Left ventricle myocardium superior (tissue), 1 donor: ENCODE data around the gene SOBP. TPM values are rescaled to one million over a fixed set of nuclear protein-coding genes. Genes with fewer than 3 reads are reported as not detected.
"Not testable (repeated sequence)": the region's sequence is repeated elsewhere in the genome, so short reads cannot be mapped to it uniquely, and the experiment has no call there.

ENCODE experiments used
- ATAC-seq: fragments of 200-7000 bp; cut with Tn5 transposase; one replicate; pipeline ENCODE4 v1.9.1; 2020; ENCODE audit warnings: mild to moderate bottlenecking, moderate library complexity
- DNase-seq: peaks from one replicate; pipeline ENCODE4 v3.0.0-alpha.2; 2020
- intact Hi-C: fragments of 100-400 bp; cut with micrococcal nuclease; formaldehyde crosslinking; loops from one replicate; pipeline ENCODE4 v1.11.0; 2022
- total RNA-seq: library from RNA; stranded (reverse); fragmentation: NEBNext Ultra II Directional; extraction: Animal tissue kit (Norgen Biotek cat#: 25700); gene quantifications from one replicate; pipeline ENCODE4 v1.2.1, GENCODE V29; 2021
- donor health status: DM: no; HTN: yes; CAD: no; lungs with severe emphysema.

Gene SOBP
- total RNA-seq, 1 donor from 2014 or later, result 15.3 TPM

GRCh38 chr6:107513214-107513613, 23.3 kb downstream of the SOBP start:
- no peak for ATAC-seq
- DNase-seq, result no peak
- intact Hi-C loops, result no loop called here

GRCh38 chr6:107515955-107516354, 26.0 kb downstream of the SOBP start:
- intact Hi-C loops, result no loop called here
- no peak for ATAC-seq
- DNase-seq, result no peak

- no peak for ATAC-seq
- no peak for DNase-seq
- intact Hi-C loops, result no loop called here
These were observed 27.4 kb downstream of the SOBP start for GRCh38 chr6:107517274-107517673.

DNA sequence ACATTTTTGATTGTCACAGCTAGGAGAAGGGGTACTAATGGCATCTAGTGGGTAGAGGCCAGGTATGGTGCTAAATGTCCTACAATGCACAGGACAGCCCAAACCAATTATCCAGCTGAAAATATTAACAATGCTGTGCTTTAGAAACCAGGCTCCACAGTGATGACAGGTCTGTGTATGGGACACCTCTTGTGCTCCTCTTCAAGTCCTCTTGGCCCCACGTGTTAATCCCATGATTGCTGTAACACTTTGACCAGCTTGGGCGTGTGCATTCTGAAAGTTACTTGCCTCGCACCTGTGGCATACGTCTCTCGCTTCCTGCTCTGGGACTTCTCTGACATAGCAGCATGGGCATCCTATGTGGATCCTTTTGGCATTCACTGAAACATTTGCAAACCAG, 29.3 kb downstream of the SOBP start:
- intact Hi-C loops, ATAC-seq, DNase-seq: not testable (repeated sequence)

- intact Hi-C loops, DNase-seq, ATAC-seq: not testable (repeated sequence)
These were observed 30.8 kb downstream of the SOBP start for GRCh38 chr6:107520706-107521105.

DNA sequence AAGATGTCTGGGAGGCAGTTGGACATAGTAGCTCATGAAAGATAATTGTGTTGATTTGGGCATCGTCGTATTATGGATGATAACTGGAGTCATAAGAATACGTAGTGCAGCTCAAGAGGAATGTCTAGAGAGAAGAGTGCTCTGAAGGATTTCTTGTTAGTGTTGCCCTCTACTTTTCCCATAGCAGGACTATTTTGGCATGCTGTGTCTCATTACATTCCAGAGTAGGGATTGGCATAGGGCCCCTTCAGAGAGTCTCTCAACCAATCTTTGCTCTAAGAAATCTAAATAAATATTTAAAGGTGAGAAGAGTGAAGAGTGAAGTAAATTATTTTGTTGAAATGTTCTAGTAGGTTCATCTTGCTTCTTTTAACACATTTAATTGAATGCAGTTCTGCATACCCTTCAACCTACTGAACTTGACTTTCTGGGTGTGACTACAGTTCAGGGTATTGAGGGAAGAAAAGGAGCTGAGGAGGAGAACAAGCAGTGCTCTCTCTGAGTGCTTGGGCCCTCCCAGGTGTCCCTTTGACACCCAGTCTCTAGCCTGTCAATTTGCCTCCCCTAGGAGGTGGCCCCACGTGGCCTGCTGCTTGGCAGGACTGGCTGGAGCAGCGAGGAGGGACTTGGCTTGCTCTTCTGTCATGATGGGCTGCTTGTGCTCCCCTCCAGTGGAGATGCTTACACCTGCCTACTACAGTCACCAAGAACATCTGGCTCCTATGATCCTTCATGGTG, 33.3 kb downstream of the SOBP start:
- intact Hi-C loops, result no loop called here
- peak; percentile 38 for ATAC-seq
- DNase-seq, result no peak

DNA sequence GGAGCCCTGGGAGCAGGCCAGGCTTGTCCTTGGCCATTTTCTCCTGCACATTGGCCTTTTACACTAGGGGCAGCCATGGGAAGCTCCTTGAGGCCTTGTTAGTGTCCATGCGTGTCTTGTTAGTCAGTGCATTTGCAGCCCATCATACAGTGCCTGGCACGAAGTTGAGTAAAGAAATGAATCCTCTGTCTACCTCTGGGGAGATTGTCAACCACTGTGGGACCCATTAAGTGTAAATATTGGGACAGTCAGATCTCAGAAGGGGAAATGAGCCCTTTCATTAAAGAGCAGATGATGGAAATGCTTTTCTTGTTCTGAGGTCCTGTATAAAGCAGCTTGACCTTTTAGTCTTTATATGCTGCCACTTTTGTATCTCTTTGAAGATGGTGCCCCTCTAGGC, 33.9 kb downstream of the SOBP start:
- DNase-seq (no peak), ATAC-seq (no peak)
- intact Hi-C loops, result no loop called here

GRCh38 chr6:107524626-107525025, 34.7 kb downstream of the SOBP start:
- ATAC-seq (no peak), DNase-seq (no peak)
- intact Hi-C loops, result no loop called here

DNA sequence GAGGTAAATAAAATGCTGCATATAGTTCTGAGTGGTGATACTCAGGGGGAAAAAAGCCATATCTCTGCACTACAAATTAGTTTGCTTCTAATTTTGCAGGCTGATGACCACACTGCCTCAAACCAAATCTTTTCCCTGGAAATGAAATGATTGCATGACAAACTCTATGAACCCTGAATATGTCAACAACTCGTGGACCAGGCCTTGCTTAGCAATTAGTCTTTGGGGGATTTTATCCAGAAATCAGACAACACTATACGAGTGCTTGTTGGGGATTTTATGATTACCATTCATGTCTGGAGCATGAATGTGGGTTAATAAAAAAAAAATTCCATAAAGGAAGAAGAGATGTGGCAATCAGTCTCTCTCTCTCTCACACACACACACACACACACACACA, 42.0 kb downstream of the SOBP start:
- no peak for ATAC-seq
- DNase-seq, result no peak
- intact Hi-C loops, result no loop called here

DNA sequence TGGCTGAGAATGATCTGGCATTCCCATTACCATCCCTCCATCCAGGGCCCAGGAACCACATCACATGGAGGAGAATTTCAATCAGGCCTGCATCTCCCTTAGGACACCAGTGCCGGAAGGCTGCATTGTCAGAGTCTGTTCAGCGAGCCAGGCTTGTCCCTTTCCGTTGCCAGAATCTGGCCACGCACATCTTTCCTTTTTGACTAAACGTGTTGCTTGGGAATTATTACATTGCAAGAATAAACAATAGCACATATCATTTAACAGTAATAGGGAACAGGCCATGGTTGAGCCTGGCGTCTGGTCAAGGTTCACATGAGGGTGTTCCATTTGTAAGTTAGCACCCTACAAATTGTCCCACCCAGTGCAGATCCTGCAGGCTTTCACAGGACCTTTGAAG, 42.8 kb downstream of the SOBP start:
- intact Hi-C loops, result no loop called here
- ATAC-seq, result peak; percentile 84

GRCh38 chr6:107533415-107534059, 43.6 kb downstream of the SOBP start:
- intact Hi-C loops, result no loop called here
- DNase-seq, result no peak
- peak; percentile 54 for ATAC-seq

More for the DNA sequence above, 42.8 kb downstream of the SOBP start:
- DNase-seq, result peak; percentile 54

DNA sequence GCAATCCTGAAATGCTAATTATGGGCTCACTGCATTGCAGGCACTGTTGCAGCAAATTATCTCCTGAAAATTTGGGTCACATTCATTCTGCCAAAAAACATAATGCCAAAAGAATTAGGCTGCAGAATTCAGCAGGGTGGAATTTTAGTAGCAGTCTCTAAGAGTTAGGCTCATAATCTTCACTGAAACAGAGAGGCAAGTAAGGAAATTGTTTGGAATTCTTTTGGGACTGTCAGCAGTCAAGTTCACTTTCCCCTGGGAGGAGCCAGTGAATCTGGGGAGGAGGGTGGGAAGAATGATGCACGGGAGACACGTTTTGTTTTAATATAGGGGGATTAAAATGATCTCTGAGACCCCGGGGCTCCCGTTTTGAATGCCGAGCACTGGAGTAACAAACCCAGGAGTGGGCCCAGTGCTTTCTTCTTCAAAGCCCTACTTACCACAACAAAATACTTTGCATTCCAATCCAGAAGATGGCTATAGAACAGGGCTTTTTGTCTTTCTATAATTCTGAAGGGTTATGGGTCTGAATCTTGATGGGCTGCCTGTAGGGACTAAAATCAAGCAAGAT, 44.7 kb downstream of the SOBP start:
- ATAC-seq (peak; percentile 25), DNase-seq (no peak)
- intact Hi-C loops, result no loop called here

GRCh38 chr6:107535626-107536025, 45.7 kb downstream of the SOBP start:
- no peak for ATAC-seq
- intact Hi-C loops, result no loop called here

DNA sequence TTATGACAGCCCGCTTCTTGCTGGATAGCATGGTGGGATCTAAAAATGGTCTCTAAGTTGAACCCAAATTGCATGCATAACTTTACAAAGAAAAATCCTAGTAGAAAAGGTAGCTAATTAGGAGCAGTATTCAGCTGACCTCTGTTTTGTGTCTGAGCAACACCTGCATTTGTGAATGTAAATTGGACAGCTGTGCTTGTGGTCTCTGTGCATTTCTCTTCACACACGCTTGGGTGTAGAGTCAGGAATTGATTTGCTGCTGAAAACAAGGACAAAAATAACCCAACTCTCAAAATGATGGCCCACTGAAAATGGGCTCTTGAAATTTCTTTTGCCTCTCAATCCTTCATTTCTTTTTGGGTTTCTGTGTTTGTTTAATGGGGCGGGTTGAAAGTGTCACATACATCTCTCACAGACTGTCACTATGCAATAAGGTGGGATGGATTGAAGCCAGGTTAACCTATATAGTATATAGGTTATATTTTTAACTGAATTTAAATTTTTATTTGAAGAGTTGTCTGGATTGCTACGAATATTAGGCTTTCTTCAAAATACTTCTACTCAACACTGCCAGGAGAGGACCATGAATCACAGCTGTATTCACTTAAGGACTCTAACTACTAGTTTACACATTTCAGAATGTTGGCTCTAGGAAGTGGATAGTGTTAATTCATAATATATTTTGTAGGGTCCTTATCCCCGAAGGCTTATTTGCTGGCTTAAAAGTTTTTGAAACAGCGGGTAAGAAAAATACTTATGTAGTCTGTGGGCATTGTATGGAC, 46.5 kb downstream of the SOBP start:
- intact Hi-C loops, result no loop called here
- ATAC-seq (no peak), DNase-seq (no peak)

More at GRCh38 chr6:107535626-107536025, 45.7 kb downstream of the SOBP start:
- DNase-seq, result no peak

DNA sequence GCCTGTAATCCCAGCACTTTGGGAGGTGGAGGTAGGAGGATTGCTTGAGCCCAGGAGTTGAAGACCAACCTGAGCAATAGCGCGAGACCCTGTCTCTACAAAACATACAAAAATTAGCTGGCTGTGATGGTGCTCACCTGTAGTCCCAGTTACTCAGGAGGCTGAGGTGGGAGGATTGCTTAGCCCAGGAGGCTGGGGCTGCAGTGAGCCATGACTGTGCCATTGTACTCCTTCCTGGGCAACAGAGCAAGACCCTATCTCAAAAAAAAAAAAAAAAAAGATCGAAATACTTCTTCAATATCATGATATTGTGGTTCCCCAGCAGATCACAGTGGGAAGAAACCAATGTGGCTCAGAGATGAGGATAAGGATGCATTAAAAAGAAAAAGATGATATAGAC, 47.6 kb downstream of the SOBP start:
- ATAC-seq (no peak), DNase-seq (no peak)
- intact Hi-C loops, result no loop called here

DNA sequence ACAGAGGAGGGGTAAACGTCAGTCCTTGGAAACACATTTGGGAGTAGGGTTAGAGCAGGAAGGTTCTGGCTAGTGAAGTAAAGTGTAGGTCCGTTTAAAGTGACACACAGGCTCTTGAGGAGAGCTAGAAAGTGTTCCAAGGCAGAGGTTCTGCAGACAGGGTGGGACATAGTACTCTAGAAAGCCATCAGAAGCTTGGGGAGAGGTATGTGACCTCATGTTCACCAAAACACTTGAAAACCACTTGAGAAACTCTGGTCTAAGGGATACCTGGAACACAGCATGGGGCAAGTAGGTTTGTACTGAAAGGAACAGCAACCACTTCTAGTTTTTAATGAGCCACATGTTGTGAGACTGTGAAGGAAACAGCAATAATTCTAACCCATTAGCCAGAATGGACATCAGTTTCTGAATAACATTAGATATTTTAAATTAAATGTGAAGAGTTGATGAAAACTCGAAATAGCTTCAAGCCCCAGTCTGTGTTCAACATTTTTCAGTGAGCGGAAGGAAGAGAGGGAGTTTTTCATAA, 49.0 kb downstream of the SOBP start:
- DNase-seq (no peak), ATAC-seq (no peak)
- intact Hi-C loops, result no loop called here

- DNase-seq (no peak), ATAC-seq (no peak)
- intact Hi-C loops, result no loop called here
These were observed 49.5 kb downstream of the SOBP start for GRCh38 chr6:107539409-107539808.

DNA sequence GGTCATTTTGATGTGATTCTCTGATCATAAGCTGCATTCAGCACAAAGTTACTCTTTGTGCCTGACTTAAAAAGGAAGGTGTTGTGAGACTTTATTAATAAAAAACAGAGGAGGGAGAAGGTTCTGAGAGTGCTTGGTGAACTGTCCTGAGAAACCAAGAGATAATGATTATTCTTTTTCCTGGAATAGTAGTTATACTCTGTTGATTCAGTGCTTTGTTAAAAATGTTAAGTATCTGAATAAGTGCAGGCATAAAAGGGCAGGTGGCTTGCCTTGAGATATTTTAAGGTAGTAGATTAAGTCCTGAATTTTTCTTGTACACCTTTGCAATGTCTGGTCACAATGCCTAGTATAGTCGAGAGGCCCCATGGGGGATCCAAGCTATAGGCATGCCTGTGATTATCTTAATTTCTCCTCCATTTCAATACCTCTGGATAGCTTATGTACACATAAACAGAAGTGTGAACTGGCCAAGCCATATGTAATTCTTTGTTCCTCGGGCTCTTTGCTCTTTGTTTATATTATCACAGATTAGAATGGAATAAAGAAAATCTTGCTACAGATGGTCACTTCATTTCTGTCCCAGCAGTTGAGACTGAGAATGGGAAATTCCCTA, 50.0 kb downstream of the SOBP start:
- intact Hi-C loops, result no loop called here
- no peak for DNase-seq
- no peak for ATAC-seq

GRCh38 chr6:107540465-107540857, 50.5 kb downstream of the SOBP start:
- DNase-seq (no peak), ATAC-seq (no peak)
- intact Hi-C loops, result no loop called here
